ENCODE data around the gene C1orf216.

DNA sequence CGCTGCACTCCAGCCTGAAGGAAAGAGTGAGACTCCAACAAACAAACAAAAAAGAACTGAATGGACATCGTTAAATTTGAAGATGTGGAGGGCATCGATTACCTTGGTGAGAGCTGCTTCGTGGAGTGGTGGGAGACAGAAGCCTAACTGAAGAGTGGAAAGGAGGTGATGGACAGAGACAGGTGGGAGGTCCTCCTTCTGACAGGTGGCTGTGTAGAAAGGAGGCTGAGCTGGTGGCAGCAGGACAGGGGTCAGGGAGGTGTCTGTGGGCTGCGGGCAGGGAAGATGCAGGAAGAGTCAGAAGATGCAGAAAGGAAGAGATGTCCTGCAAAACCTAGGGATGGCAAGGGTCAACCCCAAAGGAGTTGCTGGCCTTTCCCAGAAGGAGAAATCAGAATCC, 30.5 kb downstream of the C1orf216 start:
- TF ChIP-seq CTCF (IDR thresholded peaks at IDR 0.05 in 8 of 11, conservative IDR thresholded peaks at IDR 0.05 in 3 of 11) (no peak), POLR2AphosphoS5 (IDR thresholded peaks at IDR 0.05) (no peak)
